GM18498 (cell line): ENCODE results near the gene INO80E.
A peak's percentile ranks its signal among the peaks of the same experiment; 100 is the strongest.
"Not testable (repeated sequence)": the region's sequence is repeated elsewhere in the genome, so short reads cannot be mapped to it uniquely, and the experiment has no call there.

Source experiments
- ATAC-seq: cut with Tn5 transposase; IDR thresholded peaks from one replicate; pipeline ENCODE4 v1.9.1; 2021; ENCODE audit warnings: mild to moderate bottlenecking, moderate library complexity; ENCODE audit not compliant: unreplicated experiment

INO80E gene

DNA sequence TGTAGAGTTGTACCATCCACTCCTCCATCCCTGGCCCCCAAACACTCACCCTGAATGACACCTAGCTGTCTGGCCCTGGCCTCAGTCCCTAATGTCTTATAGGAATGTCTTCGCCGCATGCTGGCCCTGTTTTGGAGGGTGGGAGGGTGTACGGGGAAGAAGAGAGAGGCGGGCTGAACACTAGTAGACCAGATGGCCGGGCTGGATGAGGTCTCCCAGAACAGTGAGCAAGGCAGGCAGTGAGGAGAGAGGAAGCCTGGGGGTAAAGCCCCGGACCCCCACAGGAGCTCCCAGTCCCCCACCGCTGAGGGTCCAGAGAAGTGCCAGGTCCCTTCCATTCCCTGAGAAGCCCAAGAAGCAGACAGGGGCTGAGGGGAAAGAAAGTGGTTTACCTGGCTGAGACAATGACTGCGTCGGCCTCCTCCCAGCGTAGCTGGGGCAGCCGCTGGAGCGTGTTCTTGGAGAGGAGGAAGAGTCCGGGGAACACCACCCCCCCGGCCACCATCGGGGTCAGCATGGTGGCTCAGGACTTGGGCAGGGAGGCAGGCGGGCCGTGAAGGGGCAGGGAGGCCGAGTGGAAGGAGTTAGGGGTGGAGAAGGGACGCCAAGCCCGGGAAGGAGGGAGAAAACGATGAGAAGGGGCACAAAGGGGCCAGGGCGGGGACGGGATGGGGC, 34.1 kb downstream of the INO80E start:
- no peak for ATAC-seq

GRCh38 chr16:30030841-30031413, 34.9 kb downstream of the INO80E start, which contains the start of gene TLCD3B:
TLCD3B (minus strand) TSS chr16:30031271; CDS start chr16:30030527, 744 bp downstream.
- no peak for ATAC-seq

DNA sequence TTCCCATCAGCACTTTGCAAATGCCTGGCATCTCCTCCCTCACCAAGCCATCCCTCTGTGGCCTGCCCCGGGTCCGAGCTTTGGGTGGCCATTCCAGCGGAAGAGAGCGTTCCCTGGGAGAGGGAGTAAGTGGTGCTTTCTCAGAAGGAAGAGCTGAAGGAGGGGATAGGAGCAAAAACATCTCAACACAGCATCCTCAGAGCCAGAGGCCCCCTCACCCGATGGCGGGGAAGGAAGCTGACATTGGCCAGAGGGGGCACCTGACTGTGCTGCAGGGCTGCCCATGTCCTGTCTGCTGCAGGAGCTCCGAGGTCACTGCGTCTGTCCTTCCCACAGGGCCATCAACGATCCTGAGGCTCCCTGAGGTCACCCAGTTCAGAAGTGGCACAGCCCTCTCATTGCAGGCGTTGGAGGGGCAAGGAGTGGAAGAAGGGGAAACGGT, 35.5 kb downstream of the INO80E start:
- no peak for ATAC-seq

DNA sequence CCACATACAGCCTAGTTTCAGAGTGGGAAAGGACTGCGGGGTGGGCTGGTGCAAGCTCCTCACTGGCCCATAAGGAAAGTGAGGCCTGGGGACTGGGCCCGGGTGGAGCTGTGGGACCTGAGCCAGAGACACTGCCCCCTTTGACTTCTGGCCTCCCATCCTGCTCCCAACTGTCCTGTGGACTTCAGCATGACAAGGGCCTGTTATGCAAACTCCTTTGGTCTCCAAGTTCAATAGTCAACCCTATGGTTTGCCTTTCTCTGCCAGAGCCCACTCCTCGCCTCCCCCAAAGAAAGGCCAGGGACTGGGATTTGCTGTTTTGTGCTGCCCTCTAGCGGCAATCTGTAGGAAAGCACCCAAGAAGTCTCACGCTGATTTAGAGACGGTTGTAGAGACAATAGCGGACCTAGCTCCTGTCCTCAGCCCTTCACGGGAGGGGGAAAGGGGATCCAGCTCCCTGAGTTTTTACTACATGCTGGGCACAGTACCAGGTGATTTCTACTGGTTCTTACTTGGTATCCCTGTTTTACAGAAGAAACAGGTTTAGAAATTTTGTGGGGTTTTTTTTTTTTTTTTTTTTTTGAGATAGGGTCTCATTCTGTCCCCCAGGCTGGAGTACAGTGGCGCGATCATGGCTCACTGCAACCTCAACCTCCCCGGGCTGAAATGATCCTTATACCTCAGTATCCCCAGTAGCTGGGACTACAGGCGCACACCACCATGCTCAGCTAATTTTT, 36.2 kb downstream of the INO80E start:
- no peak for ATAC-seq

GRCh38 chr16:30033270-30033669, 37.2 kb downstream of the INO80E start:
- no peak for ATAC-seq

DNA sequence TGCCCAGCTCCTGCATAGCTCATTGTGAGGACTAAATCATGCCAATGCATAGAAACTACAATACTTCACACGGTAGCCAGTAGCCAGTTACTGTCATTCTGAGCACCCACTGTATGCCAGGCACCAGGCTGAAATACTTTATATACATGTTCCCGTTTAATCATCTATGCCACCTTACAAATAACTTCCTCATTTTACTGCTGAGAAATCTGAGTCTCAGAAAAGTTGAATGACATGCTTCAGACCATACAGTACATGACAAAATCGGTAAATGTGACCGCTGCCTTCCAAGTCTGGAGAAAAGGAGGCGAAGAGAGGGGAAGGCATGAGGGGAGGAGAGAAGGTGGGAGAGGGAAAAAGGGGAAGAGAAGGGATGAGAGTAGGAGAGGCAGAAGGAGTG, 44.2 kb downstream of the INO80E start:
- ATAC-seq = no peak

DNA sequence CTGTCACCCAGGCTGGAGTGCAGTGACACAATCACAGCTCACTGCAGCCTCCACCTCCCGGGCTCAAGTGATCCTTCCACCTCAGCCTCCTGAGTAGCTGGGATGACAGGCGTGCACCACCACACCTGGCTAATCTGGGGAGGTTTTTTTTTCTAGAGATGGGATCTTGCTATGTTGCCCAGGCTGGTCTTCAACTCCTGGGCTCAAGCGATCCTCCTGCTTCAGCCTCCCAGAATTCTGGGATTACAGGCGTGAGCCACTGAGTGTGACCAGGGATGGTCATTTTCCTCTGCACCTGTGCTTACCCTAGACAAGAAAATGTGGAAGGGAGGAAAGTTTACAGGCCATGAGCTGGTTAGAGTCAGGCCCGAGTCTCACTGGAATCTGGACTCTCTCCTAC, 44.6 kb downstream of the INO80E start:
- not testable (repeated sequence) for ATAC-seq

- ATAC-seq = no peak
Observed at GRCh38 chr16:30041841-30042240, 45.8 kb downstream of the INO80E start.

GRCh38 chr16:30046178-30046577, 50.1 kb downstream of the INO80E start:
- no peak for ATAC-seq

GRCh38 chr16:30046588-30046987, 50.5 kb downstream of the INO80E start:
- no peak for ATAC-seq

- ATAC-seq = no peak
Observed at GRCh38 chr16:30049871-30050270, 53.8 kb downstream of the INO80E start.

DNA sequence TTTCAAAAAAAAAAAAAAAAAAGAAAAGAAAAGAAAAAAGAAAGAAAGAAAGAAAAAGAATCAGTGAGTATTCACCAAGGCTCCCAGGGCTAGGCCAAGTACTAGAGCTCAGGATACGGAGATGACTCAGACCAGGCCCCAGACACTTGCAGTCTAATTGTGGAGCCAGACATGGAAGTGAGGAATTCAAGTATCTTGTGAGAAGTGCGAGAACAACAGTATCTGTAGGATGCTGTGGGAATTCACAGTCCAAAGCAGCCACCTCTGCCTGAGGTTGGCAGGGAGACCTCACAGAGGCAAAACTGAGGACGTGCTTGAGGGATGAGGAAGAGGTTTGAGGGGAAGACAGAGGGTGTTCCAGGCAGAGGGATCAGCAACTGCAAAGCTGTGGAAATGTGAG, 55.5 kb downstream of the INO80E start:
- no peak for ATAC-seq

DNA sequence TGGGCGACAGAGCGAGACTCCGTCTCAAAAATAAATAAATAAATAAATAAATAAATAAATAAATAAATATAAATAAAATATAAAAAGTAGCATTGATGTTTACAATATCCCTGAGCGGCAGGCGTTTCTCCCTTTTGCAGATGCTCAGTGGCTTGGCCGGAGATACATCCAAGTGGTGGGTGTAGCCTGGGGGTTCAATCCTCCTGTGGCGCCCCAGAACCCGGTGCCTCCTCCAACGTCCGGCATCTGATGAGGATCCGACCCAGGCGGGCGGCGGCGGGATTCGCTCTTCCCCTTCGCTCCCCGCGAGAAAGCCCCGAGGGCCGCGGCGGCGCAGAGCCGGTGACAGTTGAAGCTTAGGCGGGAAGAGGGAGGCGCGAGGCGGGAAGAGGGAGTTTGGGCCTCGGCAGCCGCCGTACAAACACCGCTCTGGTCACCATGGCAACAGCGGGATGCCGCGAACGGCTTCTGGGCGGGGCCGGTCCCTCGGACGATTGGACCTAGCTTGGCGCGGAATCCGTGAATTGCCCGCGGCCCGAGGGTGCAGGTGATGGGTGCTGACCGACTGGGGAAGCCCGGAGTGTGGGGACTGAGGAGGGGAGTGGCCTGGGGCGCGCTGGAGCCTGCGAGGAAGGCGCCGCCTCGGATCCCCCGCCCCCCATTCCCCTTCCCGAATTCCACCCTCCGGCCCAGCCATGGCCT, 56.8 kb downstream of the INO80E start:
- peak; percentile 69 for ATAC-seq

- ATAC-seq = no peak
Observed at GRCh38 chr16:30053376-30054015, 57.5 kb downstream of the INO80E start.

DNA sequence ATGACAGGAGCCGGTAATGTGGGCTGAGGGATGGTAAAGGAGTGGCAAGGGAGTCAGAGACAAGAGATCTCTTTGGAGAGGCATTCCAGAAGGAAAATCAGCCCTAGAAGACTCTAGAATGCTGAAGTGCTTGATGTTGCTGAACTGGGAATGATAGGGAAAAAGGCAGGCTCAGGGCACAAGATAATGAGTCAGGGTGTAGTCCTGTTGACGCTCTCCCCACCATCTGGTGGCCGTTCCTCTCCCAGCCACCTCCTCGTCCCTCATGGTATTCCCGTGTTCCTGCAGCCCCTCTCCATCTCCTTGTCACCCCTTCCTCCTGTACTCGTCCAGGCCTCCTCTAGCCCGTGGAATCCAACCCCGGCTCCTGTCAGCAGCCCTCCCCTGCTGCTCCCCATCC, 58.4 kb downstream of the INO80E start:
- no peak for ATAC-seq

DNA sequence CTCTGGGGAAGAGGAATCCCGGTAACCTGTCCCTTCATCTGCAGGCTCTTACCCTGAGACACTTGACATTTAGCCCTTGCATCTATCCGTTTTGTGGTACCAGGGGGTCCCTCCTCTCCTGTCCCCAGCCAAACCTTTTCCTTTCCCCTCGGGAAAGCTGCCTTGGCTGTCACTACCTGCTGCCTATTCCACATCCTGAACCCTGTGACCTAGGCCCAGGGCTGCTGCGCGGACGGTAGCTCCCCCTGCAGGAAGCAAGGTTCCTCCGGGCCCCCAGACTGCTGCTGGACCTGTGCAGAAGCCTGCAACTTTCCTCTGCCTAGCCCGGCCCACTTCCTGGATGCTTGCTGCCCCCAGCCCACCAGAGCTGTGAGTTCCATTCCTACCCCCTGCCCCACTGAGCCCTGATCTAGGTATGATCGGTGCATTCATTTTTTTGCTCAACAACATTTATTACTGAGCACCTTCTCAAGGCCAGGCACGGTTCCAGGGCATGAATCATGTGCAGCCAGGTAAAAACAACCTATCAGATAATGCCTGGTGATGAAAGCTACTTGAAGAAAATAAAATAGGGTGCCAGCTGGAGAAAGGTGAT, 59.0 kb downstream of the INO80E start:
- ATAC-seq = no peak
